Measurements from ENCODE around the gene CNPPD1. TPM values are rescaled to one million over a fixed set of nuclear protein-coding genes. Genes with fewer than 3 reads are reported as not detected.

Gene CNPPD1
- total and polyA plus RNA-seq, 2 of the 8 experiments (the other 6 are each of a cell fraction or from before 2014, with no cell fraction given), result 32.9 to 35.9 TPM

DNA sequence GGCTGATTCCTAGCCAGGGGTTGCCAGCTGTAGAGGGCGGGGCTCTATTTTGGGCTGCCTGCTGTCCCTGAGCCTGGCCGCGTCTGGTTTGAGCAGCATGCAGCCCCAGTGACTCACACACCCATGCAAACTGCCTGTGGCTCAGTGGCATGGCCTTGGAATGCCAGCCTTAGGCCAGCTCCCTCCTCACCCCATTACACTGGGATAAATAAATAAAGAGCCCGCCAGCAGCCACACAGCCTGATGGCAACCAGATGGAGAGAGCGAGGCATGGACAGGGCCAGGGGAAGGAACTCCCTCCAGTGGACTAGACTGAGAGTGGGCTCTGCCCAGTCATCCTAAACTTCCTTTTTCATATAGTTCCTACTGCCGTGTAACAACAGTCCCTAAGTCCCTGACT lies 34.4 kb downstream of the CNPPD1 start (continued):
- TF ChIP-seq POLR2A (IDR thresholded peaks at IDR 0.05; ENCODE audit: control extremely low read depth in 1 of 2, low read depth in 2 of 2, low read length in 2 of 2), result no peak
- TF ChIP-seq RNF2 (IDR thresholded peaks at IDR 0.05; ENCODE audit: borderline replicate concordance, low read depth, low read length, missing control alignments, poor library complexity, severe bottlenecking), result no peak
- no peak for TF ChIP-seq HDAC6 (IDR thresholded peaks at IDR 0.05; ENCODE audit: low read depth, low read length)
- TF ChIP-seq JUND (IDR thresholded peaks at IDR 0.05; ENCODE audit: low read length), result no peak
- TF ChIP-seq, protein P1, sequence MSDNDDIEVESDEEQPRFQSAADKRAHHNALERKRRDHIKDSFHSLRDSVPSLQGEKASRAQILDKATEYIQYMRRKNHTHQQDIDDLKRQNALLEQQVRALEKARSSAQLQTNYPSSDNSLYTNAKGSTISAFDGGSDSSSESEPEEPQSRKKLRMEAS (IDR thresholded peaks at IDR 0.05), result no peak

Measured in H1 (cell line).